ENCODE measurements around the gene DAAM2.

DAAM2 gene

GRCh38 chr6:39901670-39902069 lies 109.5 kb downstream of the DAAM2 start:
- no peak overlapping the region for H3K4me3 ChIP-seq (ENCODE audit: low read length)
- no peak overlapping the region for H3K9ac ChIP-seq (ENCODE audit: low read depth, low read length)
- H3K27ac ChIP-seq (ENCODE audit: low read depth, low read length): no peak overlapping the region
- H3K9me3 ChIP-seq (ENCODE audit: insufficient read depth, low read depth, low read length): no peaks in the 10 kb centered on the region
- no peaks in the 10 kb centered on the region for H3K27me3 ChIP-seq (ENCODE audit: insufficient read depth, low read length)
- 95% methylated on average over 19 of the region's 19 CpGs for WGBS
- H3K4me1 ChIP-seq (ENCODE audit: insufficient read depth, low read length): peaks cover 11% of the 10 kb centered on the region; the same call in 1 of the 2 replicates
- peaks cover 11% of the 10 kb centered on the region for H3K36me3 ChIP-seq (ENCODE audit: insufficient read depth, low read length)

- Histone ChIP-seq H3K9me3 (ENCODE audit: insufficient read depth, low read depth, low read length) (no peaks in the 10 kb centered on the region), H3K27ac (ENCODE audit: low read depth, low read length) (no peak overlapping the region), H3K36me3 (ENCODE audit: insufficient read depth, low read length) (peaks cover 12% of the 10 kb centered on the region), H3K4me1 (ENCODE audit: insufficient read depth, low read length) (peaks cover 11% of the 10 kb centered on the region; the same call in 1 of the 2 replicates), H3K4me3 (ENCODE audit: low read length) (no peak overlapping the region), H3K27me3 (ENCODE audit: insufficient read depth, low read length) (no peaks in the 10 kb centered on the region), H3K9ac (ENCODE audit: low read depth, low read length) (no peak overlapping the region)
- 93% methylated on average over 2 of the region's 2 CpGs for WGBS
These were observed 110.0 kb downstream of the DAAM2 start for GRCh38 chr6:39902136-39902535.

- Histone ChIP-seq H3K9me3 (ENCODE audit: insufficient read depth, low read depth, low read length) (no peaks in the 10 kb centered on the region), H3K27me3 (ENCODE audit: insufficient read depth, low read length) (no peaks in the 10 kb centered on the region), H3K36me3 (ENCODE audit: insufficient read depth, low read length) (peaks cover 12% of the 10 kb centered on the region), H3K4me3 (ENCODE audit: low read length) (no peak overlapping the region), H3K9ac (ENCODE audit: low read depth, low read length) (no peak overlapping the region), H3K4me1 (ENCODE audit: insufficient read depth, low read length) (peaks cover 3% of the 10 kb centered on the region; the same call in 1 of the 2 replicates), H3K27ac (ENCODE audit: low read depth, low read length) (no peak overlapping the region)
- 96% methylated on average over 4 of the region's 4 CpGs for WGBS
These were observed 110.8 kb downstream of the DAAM2 start for GRCh38 chr6:39902786-39903465.

GRCh38 chr6:39903656-39904055 lies 111.5 kb downstream of the DAAM2 start:
- H3K9me3 ChIP-seq (ENCODE audit: insufficient read depth, low read depth, low read length): no peaks in the 10 kb centered on the region
- H3K4me1 ChIP-seq (ENCODE audit: insufficient read depth, low read length): no peaks in the 10 kb centered on the region
- no peak overlapping the region for H3K27ac ChIP-seq (ENCODE audit: low read depth, low read length)
- H3K36me3 ChIP-seq (ENCODE audit: insufficient read depth, low read length): peaks cover 15% of the 10 kb centered on the region
- H3K4me3 ChIP-seq (ENCODE audit: low read length): no peak overlapping the region
- H3K9ac ChIP-seq (ENCODE audit: low read depth, low read length): no peak overlapping the region
- H3K27me3 ChIP-seq (ENCODE audit: insufficient read depth, low read length): no peaks in the 10 kb centered on the region
- 94% methylated on average over 6 of the region's 6 CpGs for WGBS

- Histone ChIP-seq H3K36me3 (ENCODE audit: insufficient read depth, low read length) (peaks cover 16% of the 10 kb centered on the region), H3K9ac (ENCODE audit: low read depth, low read length) (no peak overlapping the region), H3K27ac (ENCODE audit: low read depth, low read length) (no peak overlapping the region), H3K4me1 (ENCODE audit: insufficient read depth, low read length) (no peaks in the 10 kb centered on the region), H3K27me3 (ENCODE audit: insufficient read depth, low read length) (no peaks in the 10 kb centered on the region), H3K9me3 (ENCODE audit: insufficient read depth, low read depth, low read length) (no peaks in the 10 kb centered on the region), H3K4me3 (ENCODE audit: low read length) (no peak overlapping the region)
- WGBS: 95% methylated on average over 4 of the region's 4 CpGs
These were observed 112.9 kb downstream of the DAAM2 start for GRCh38 chr6:39904946-39905639.

GRCh38 chr6:39905640-39905975 lies 113.4 kb downstream of the DAAM2 start:
- Histone ChIP-seq H3K9me3 (ENCODE audit: insufficient read depth, low read depth, low read length) (no peaks in the 10 kb centered on the region), H3K36me3 (ENCODE audit: insufficient read depth, low read length) (peaks cover 19% of the 10 kb centered on the region), H3K27ac (ENCODE audit: low read depth, low read length) (no peak overlapping the region), H3K4me3 (ENCODE audit: low read length) (no peak overlapping the region), H3K9ac (ENCODE audit: low read depth, low read length) (no peak overlapping the region), H3K27me3 (ENCODE audit: insufficient read depth, low read length) (no peaks in the 10 kb centered on the region), H3K4me1 (ENCODE audit: insufficient read depth, low read length) (no peaks in the 10 kb centered on the region)
- WGBS: 96% methylated on average over 4 of the region's 4 CpGs

GRCh38 chr6:39906318-39906761 lies 114.2 kb downstream of the DAAM2 start:
- Histone ChIP-seq H3K9ac (ENCODE audit: low read depth, low read length) (no peak overlapping the region), H3K9me3 (ENCODE audit: insufficient read depth, low read depth, low read length) (no peaks in the 10 kb centered on the region), H3K36me3 (ENCODE audit: insufficient read depth, low read length) (peaks cover 19% of the 10 kb centered on the region), H3K27ac (ENCODE audit: low read depth, low read length) (no peak overlapping the region), H3K4me1 (ENCODE audit: insufficient read depth, low read length) (no peaks in the 10 kb centered on the region), H3K27me3 (ENCODE audit: insufficient read depth, low read length) (no peaks in the 10 kb centered on the region), H3K4me3 (ENCODE audit: low read length) (no peak overlapping the region)
- WGBS: 96% methylated on average over 13 of the region's 13 CpGs

- no peaks in the 10 kb centered on the region for H3K4me1 ChIP-seq (ENCODE audit: insufficient read depth, low read length)
- H3K27me3 ChIP-seq (ENCODE audit: insufficient read depth, low read length): no peaks in the 10 kb centered on the region
- H3K9ac ChIP-seq (ENCODE audit: low read depth, low read length): no peak overlapping the region
- peaks cover 31% of the 10 kb centered on the region for H3K36me3 ChIP-seq (ENCODE audit: insufficient read depth, low read length)
- no peak overlapping the region for H3K4me3 ChIP-seq (ENCODE audit: low read length)
- no peaks in the 10 kb centered on the region for H3K9me3 ChIP-seq (ENCODE audit: insufficient read depth, low read depth, low read length)
- no peak overlapping the region for H3K27ac ChIP-seq (ENCODE audit: low read depth, low read length)
- WGBS: 94% methylated on average over 5 of the region's 5 CpGs
These were observed 115.8 kb downstream of the DAAM2 start for GRCh38 chr6:39907871-39908575.

GRCh38 chr6:39908838-39909583 lies 116.8 kb downstream of the DAAM2 start:
- 90% methylated on average over 13 of the region's 13 CpGs for WGBS
- Histone ChIP-seq H3K36me3 (ENCODE audit: insufficient read depth, low read length) (peaks cover 36% of the 10 kb centered on the region), H3K27ac (ENCODE audit: low read depth, low read length) (no peak overlapping the region), H3K4me3 (ENCODE audit: low read length) (no peak overlapping the region), H3K4me1 (ENCODE audit: insufficient read depth, low read length) (no peaks in the 10 kb centered on the region), H3K27me3 (ENCODE audit: insufficient read depth, low read length) (no peaks in the 10 kb centered on the region), H3K9ac (ENCODE audit: low read depth, low read length) (no peak overlapping the region), H3K9me3 (ENCODE audit: insufficient read depth, low read depth, low read length) (no peaks in the 10 kb centered on the region)

- Histone ChIP-seq H3K9ac (ENCODE audit: low read depth, low read length) (no peak overlapping the region), H3K27ac (ENCODE audit: low read depth, low read length) (no peak overlapping the region)
- 95% methylated on average over 4 of the region's 5 CpGs for WGBS
These were observed 117.5 kb downstream of the DAAM2 start for GRCh38 chr6:39909701-39910100.

GRCh38 chr6:39910164-39910563 lies 118.0 kb downstream of the DAAM2 start:
- no peak overlapping the region for H3K4me3 ChIP-seq (ENCODE audit: low read length)
- peaks cover 37% of the 10 kb centered on the region for H3K36me3 ChIP-seq (ENCODE audit: insufficient read depth, low read length)
- H3K9ac ChIP-seq (ENCODE audit: low read depth, low read length): no peak overlapping the region
- H3K27ac ChIP-seq (ENCODE audit: low read depth, low read length): no peak overlapping the region
- H3K27me3 ChIP-seq (ENCODE audit: insufficient read depth, low read length): no peaks in the 10 kb centered on the region
- no peaks in the 10 kb centered on the region for H3K9me3 ChIP-seq (ENCODE audit: insufficient read depth, low read depth, low read length)
- H3K4me1 ChIP-seq (ENCODE audit: insufficient read depth, low read length): no peaks in the 10 kb centered on the region

More at GRCh38 chr6:39909701-39910100, 117.5 kb downstream of the DAAM2 start:
- Histone ChIP-seq H3K27me3 (ENCODE audit: insufficient read depth, low read length) (no peaks in the 10 kb centered on the region), H3K4me3 (ENCODE audit: low read length) (no peak overlapping the region), H3K36me3 (ENCODE audit: insufficient read depth, low read length) (peaks cover 36% of the 10 kb centered on the region), H3K4me1 (ENCODE audit: insufficient read depth, low read length) (no peaks in the 10 kb centered on the region), H3K9me3 (ENCODE audit: insufficient read depth, low read depth, low read length) (no peaks in the 10 kb centered on the region)
